ENCODE results near the gene BCR.

BCR gene

DNA sequence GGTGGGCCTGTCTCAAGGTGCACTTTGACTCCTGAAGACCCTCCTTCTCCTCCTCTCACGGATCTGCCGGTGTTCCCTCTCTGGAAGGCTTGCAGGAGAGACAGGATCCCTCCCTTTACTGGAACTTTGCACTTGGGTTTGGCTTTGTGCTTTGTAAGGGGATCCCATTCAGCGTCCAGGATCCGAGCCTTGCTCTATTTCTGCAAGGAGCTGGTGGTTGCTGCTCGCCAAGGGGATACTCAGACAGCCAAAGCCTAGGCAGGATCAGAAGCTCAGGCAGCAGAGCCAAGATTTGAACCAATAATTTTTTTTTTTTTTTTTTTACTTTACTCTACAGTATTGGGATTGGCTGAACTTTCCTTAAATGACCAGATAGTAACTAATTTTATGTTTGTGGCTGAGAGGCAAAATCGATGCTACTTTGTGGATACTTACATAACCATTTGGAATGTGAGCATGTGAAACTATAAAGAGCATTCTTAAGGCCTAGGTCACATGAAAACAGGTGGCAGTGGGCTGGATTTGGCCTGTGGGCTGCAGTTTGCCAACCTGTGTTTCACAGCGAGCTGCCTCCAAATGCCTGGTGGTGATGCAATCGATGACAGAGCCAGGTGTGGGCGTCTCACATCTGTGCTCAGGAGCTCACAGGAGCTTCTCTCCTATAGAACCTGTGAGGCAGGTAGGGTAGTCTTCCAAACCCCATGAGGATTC, 25.2 kb downstream of the BCR start:
- no peaks in the 10 kb centered on the region for H3K27me3 ChIP-seq (ENCODE audit: control insufficient read depth, insufficient read depth, low read length)
- no peak overlapping the region for H3K4me3 ChIP-seq (ENCODE audit: low read depth, low read length)
- H3K9me3 ChIP-seq (ENCODE audit: control insufficient read depth, insufficient read depth, low read length) = no peaks in the 10 kb centered on the region
- no peak overlapping the region for H3K9ac ChIP-seq (ENCODE audit: low read depth, low read length)
- peaks cover 11% of the 10 kb centered on the region for H3K36me3 ChIP-seq (ENCODE audit: control insufficient read depth, insufficient read depth, low read length)
- peaks cover 3% of the 10 kb centered on the region for H3K4me1 ChIP-seq (ENCODE audit: control insufficient read depth, insufficient read depth, low read length)

DNA sequence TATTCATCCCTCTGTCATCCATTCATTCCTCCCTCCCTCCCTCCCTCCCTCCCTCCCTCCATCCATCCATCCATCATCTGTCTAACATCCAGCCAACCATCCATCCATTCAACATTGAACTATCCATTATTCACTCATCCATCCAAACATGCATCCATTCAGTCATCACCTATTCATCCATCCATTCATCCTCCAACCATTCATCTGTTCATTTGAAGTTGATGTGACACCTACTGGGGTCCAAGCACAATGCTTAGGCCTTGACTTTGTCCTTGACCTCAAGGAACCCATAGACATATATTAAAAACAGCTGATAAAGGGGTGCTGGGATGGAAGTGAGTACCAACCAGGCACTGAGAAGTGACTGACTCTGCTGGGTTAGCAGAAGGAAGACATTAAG, 26.6 kb downstream of the BCR start:
- Histone ChIP-seq H3K36me3 (ENCODE audit: control insufficient read depth, insufficient read depth, low read length) (peaks cover 11% of the 10 kb centered on the region), H3K27me3 (ENCODE audit: control insufficient read depth, insufficient read depth, low read length) (no peaks in the 10 kb centered on the region), H3K4me1 (ENCODE audit: control insufficient read depth, insufficient read depth, low read length) (no peaks in the 10 kb centered on the region), H3K4me3 (ENCODE audit: low read depth, low read length) (no peak overlapping the region), H3K9ac (ENCODE audit: low read depth, low read length) (no peak overlapping the region), H3K9me3 (ENCODE audit: control insufficient read depth, insufficient read depth, low read length) (no peaks in the 10 kb centered on the region)

DNA sequence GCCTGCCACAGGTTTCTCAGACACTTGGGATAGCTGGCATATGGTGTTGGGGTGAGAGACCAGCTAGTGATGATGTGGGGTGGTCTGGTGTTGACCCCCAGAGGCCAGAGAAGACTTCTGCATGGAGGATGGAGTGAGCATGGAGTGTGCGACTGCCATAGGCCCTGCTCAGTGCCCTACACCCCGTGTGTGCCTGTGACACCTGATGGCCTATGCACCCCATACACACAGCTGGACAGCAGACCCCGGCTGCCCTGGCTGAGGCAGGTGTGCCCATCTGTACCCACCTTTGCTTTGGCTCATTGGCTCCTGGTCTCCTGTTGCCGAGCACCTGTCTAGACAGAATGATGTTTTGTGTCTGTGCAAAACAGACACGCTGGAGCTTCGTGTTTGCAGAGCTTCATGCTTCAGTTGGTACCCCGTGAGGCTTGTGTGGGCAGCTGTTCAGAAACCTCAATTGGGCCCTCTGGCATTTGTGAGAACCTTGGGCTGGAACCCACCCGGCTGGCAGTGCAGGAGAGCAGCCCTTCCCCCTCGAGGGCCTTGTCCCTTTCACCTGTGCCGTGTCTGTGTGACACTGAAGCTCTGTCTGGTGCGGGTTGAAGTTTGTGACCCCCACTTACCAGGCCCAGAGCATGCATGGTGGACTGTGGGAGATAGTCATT, 27.6 kb downstream of the BCR start:
- Histone ChIP-seq H3K4me1 (ENCODE audit: control insufficient read depth, insufficient read depth, low read length) (no peaks in the 10 kb centered on the region), H3K27me3 (ENCODE audit: control insufficient read depth, insufficient read depth, low read length) (no peaks in the 10 kb centered on the region), H3K4me3 (ENCODE audit: low read depth, low read length) (no peak overlapping the region), H3K9ac (ENCODE audit: low read depth, low read length) (no peak overlapping the region), H3K36me3 (ENCODE audit: control insufficient read depth, insufficient read depth, low read length) (peaks cover 11% of the 10 kb centered on the region), H3K9me3 (ENCODE audit: control insufficient read depth, insufficient read depth, low read length) (no peaks in the 10 kb centered on the region)

DNA sequence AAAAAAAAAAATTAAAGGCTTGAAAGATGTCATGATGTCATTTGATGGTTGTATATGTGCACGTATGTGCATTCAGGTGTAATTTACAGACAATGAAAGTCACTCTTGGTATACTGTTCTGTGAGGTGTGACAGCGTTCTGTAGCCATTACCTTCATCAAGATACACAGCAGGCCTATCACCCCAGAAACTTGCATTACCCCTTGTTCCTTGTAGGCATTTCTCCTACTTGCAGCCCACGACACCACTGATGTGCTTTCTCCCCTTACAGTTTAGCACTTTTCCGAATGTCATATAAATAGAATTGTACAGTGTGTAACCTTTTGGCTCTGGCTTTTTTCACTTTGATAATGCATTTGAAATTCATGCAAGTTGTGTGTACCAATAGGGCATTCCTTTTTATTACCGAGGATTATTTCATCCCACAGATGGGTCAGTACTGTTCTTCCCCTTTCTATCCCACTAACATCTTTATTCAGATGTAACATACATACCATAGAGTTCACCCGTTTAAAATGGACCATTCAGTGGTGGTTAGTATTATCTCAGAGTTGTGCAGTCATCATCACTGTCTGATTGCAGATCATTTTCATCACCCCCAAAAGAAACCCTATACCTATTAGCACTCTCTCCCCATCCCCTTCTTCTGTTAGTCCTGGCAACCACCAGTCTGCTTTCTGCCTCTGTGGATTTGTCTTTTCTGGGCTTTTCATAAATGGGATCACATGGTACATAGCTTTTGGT, 30.3 kb downstream of the BCR start:
- Histone ChIP-seq H3K4me3 (ENCODE audit: low read depth, low read length) (no peak overlapping the region), H3K4me1 (ENCODE audit: control insufficient read depth, insufficient read depth, low read length) (no peaks in the 10 kb centered on the region), H3K9ac (ENCODE audit: low read depth, low read length) (no peak overlapping the region), H3K36me3 (ENCODE audit: control insufficient read depth, insufficient read depth, low read length) (peaks cover 6% of the 10 kb centered on the region), H3K9me3 (ENCODE audit: control insufficient read depth, insufficient read depth, low read length) (no peaks in the 10 kb centered on the region), H3K27me3 (ENCODE audit: control insufficient read depth, insufficient read depth, low read length) (no peaks in the 10 kb centered on the region)

DNA sequence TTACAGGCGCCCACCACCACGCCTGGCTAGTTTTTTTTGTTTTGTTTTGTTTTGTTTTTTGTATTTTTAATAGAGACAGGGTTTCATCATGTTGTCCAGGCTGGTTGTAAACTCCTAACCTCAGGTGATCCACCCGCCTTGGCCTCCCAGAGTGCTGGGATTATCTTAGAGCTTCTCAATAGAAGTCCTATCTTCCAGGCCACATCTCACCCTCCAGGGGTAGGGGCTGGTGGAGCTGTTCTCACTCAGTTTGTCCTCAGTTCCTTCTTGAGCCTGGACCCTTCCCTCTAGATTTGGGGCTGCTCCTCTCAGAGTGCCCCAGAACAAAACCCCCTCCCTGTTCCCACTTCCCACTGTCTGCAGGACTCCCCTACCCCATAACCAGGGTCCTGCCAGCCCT, 31.3 kb downstream of the BCR start:
- Histone ChIP-seq H3K9me3 (ENCODE audit: control insufficient read depth, insufficient read depth, low read length) (no peaks in the 10 kb centered on the region), H3K4me3 (ENCODE audit: low read depth, low read length) (no peak overlapping the region), H3K4me1 (ENCODE audit: control insufficient read depth, insufficient read depth, low read length) (no peaks in the 10 kb centered on the region), H3K36me3 (ENCODE audit: control insufficient read depth, insufficient read depth, low read length) (peaks cover 6% of the 10 kb centered on the region), H3K27me3 (ENCODE audit: control insufficient read depth, insufficient read depth, low read length) (no peaks in the 10 kb centered on the region), H3K9ac (ENCODE audit: low read depth, low read length) (no peak overlapping the region)

DNA sequence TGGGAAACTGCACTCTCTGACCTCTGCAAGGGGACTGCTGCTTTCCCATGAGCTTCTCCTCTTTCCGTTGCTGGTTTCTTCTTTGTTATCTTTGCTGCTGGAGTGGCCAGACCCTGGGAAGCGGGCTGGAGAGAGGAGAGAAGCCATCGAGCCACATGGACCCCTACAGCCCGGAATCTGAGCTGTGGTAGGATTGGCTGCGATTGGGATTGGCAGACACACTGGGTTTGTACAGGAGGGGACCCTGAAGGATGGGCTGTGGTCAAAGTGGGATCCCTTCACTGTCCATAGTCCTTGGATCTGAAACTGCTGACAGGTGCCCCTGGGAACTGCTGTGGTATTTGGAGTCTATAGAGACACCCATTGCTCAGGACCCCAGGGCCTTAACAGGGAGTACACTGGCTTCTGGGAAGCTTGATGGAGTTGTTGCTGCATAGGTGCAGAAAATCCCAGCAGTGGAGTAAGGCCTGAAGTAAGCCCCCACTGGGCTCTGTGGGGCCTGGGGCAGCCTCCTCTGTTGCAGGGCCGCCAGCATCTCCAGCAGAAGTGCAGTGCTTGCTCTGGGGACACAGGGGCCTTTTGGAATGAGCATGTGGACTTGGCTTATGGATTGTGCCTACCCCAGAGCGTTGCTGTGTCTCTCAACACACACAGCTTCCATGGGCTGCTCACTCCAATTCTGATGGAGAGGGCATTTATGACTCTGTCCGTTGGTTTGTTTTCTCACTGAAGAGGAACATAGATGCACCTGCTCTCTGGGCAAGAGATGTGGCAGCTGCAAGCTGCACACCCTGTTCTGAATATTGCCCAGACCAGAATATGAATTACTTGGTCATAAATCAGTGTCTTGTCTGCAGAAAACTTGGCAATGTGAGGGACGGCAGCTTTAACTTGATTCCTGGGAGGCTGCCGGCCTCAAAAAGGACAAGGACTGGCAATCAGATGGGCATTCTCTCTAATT, 32.0 kb downstream of the BCR start:
- H3K27me3 ChIP-seq (ENCODE audit: control insufficient read depth, insufficient read depth, low read length) = no peaks in the 10 kb centered on the region
- H3K9ac ChIP-seq (ENCODE audit: low read depth, low read length) = no peak overlapping the region
- H3K36me3 ChIP-seq (ENCODE audit: control insufficient read depth, insufficient read depth, low read length) = peaks cover 6% of the 10 kb centered on the region
- no peaks in the 10 kb centered on the region for H3K4me1 ChIP-seq (ENCODE audit: control insufficient read depth, insufficient read depth, low read length)
- H3K9me3 ChIP-seq (ENCODE audit: control insufficient read depth, insufficient read depth, low read length) = no peaks in the 10 kb centered on the region
- no peak overlapping the region for H3K4me3 ChIP-seq (ENCODE audit: low read depth, low read length)

DNA sequence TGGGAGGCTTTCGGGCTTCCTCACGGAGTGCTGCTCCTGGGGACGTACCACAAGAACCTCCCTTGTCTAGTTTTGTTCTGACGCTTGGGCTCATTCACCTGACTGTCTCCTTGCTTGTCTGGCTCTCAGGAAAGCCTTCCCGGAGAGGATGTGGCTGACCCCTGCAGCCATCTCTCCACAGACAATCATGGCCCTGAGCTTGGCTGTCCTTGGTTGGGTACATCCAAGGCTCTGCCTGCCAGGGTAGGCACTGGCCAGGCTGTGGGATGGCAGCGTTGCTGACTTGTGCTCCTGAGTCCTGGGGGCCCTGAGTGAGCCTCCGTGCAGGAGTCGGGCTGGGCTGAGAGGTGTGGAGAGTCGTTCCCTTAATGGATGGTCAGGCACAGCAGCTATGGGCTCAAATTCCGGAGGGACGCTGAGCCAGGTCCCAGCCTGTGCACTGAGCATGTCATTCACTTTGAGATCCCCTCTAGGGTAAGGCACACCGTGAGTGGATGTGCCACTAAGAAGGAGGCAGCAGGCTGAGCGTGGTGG, 32.8 kb downstream of the BCR start:
- peaks cover 2% of the 10 kb centered on the region for H3K36me3 ChIP-seq (ENCODE audit: control insufficient read depth, insufficient read depth, low read length)
- H3K27me3 ChIP-seq (ENCODE audit: control insufficient read depth, insufficient read depth, low read length) = no peaks in the 10 kb centered on the region
- H3K4me1 ChIP-seq (ENCODE audit: control insufficient read depth, insufficient read depth, low read length) = no peaks in the 10 kb centered on the region
- no peak overlapping the region for H3K9ac ChIP-seq (ENCODE audit: low read depth, low read length)
- no peak overlapping the region for H3K4me3 ChIP-seq (ENCODE audit: low read depth, low read length)
- H3K9me3 ChIP-seq (ENCODE audit: control insufficient read depth, insufficient read depth, low read length) = no peaks in the 10 kb centered on the region

DNA sequence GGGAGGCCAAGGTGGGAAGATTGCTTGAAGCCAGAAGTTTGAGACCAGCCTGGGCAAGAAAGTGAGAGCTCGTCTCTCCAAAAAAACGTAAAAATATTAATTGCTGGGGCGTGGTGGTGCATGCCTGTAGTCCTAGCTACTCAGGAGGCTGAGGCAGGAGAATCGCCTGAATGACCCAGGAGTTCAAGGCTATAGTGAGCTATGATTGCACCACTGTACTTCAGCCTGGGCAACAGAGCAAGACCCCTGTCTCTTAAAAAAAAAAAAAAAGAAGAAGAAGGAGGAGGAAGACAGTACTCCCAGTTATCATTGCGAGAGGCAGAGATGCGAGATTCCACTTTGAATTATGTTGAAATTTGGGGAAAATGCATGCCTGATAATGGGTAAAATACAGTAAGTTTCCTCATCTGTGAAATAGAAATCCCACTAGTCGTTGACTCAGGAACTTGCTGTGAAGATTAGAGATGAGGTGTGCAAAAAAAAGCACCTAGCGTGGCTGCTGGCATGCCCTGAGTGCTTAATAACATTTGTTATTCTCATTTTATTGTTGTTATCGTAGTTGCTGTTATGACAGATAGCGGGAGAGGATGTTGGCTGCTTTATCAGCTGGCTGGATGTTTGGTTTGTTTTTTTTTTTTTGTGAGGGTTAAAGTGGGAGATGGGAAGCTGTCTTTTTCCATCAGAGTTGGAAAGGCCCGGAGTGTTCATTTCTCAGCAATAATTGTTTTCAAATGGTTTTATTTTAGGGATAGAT, 33.4 kb downstream of the BCR start:
- Histone ChIP-seq H3K36me3 (ENCODE audit: control insufficient read depth, insufficient read depth, low read length) (no peaks in the 10 kb centered on the region), H3K4me3 (ENCODE audit: low read depth, low read length) (no peak overlapping the region), H3K9me3 (ENCODE audit: control insufficient read depth, insufficient read depth, low read length) (no peaks in the 10 kb centered on the region), H3K9ac (ENCODE audit: low read depth, low read length) (no peak overlapping the region), H3K27me3 (ENCODE audit: control insufficient read depth, insufficient read depth, low read length) (no peaks in the 10 kb centered on the region), H3K4me1 (ENCODE audit: control insufficient read depth, insufficient read depth, low read length) (peaks cover 6% of the 10 kb centered on the region)

DNA sequence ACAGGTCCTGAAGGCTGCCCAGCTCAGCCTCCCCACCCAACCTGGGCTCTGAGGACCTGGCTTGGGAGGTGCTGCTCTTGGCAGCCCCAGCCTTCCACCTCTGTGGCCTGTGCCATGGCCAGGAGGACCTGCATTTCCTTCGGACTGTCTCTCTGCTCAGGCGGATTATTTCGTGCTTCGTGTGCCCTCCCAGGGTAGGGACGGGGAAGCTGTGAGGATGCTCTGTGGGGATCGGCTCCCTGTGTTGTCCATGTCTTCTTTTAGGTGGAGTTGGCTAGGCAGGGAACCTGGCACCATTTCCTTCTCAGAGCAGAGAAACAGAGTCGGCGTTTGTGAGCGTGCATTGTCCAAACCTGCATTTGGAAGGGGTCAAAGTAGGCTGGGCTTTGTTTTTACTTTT, 34.1 kb downstream of the BCR start:
- no peak overlapping the region for H3K4me3 ChIP-seq (ENCODE audit: low read depth, low read length)
- H3K27me3 ChIP-seq (ENCODE audit: control insufficient read depth, insufficient read depth, low read length) = no peaks in the 10 kb centered on the region
- H3K9me3 ChIP-seq (ENCODE audit: control insufficient read depth, insufficient read depth, low read length) = no peaks in the 10 kb centered on the region
- H3K9ac ChIP-seq (ENCODE audit: low read depth, low read length) = no peak overlapping the region
- H3K4me1 ChIP-seq (ENCODE audit: control insufficient read depth, insufficient read depth, low read length) = peaks cover 6% of the 10 kb centered on the region
- H3K36me3 ChIP-seq (ENCODE audit: control insufficient read depth, insufficient read depth, low read length) = no peaks in the 10 kb centered on the region

DNA sequence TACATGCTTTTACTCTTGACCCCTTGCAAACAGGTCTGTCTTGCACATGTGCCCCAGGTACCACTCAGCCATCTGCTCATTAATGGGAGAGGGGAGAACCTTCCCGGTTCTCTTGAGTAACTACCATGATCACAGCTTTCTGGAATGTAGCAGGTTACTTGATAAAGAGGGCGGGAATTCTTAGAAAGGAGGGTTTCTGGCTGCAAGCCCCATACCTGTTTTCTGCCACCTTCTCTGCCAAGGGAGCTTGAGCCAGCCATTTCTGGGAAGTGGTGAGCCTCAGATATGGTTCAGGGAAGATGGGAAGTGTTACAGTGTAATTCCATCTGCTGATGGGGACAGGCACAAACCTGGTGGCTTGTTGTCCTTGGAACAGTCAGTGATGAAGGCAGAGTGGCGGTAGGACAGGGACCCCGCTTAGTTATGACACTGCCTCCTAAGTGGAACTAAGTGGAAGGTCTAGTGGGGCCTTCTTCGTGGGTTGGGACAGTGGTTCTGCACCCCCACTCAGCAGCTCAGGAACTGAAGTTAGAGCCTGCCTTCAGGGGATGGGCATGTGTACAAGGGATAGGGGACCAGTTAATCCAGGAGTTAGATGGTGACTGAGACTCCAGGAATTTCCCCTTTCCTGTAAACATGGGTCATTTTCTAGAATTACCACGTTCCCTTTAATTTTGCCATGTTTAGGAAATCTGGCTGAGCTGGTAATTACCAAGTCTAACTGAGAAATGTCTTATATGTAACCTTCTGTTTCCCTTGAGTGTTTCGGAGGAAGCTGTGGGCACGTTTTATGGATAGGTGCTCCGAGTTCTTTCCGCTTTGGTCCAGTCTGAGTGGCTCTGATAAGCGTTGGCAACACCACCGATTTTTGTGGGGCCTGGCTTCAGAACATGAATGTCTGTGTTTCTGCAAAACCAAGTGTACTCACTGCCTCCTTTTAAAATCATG, 35.3 kb downstream of the BCR start:
- Histone ChIP-seq H3K9ac (ENCODE audit: low read depth, low read length) (no peak overlapping the region), H3K9me3 (ENCODE audit: control insufficient read depth, insufficient read depth, low read length) (no peaks in the 10 kb centered on the region), H3K4me3 (ENCODE audit: low read depth, low read length) (no peak overlapping the region), H3K36me3 (ENCODE audit: control insufficient read depth, insufficient read depth, low read length) (no peaks in the 10 kb centered on the region), H3K27me3 (ENCODE audit: control insufficient read depth, insufficient read depth, low read length) (no peaks in the 10 kb centered on the region), H3K4me1 (ENCODE audit: control insufficient read depth, insufficient read depth, low read length) (peaks cover 14% of the 10 kb centered on the region)
